Measurements from ENCODE around the gene IRF5.
"Not testable (repeated sequence)": the region's sequence is repeated elsewhere in the genome, so short reads cannot be mapped to it uniquely, and the experiment has no call there.

Gene IRF5

GRCh38 chr7:128940494-128941322 is 3.0 kb downstream of the IRF5 start:
- no peak for DNase-seq

- peak in 1 of 2 experiments; percentile 33 for DNase-seq
Measured at GRCh38 chr7:128941323-128941890, 3.7 kb downstream of the IRF5 start.

- no peak for DNase-seq
Measured at GRCh38 chr7:128941946-128942526, 4.3 kb downstream of the IRF5 start.

GRCh38 chr7:128943251-128943650 is 5.5 kb downstream of the IRF5 start:
- not testable (repeated sequence) for DNase-seq

GRCh38 chr7:128944487-128945236 is 6.9 kb downstream of the IRF5 start:
- DNase-seq, result no peak

GRCh38 chr7:128945668-128946366 is 8.1 kb downstream of the IRF5 start:
- DNase-seq, result no peak

GRCh38 chr7:128946936-128947830 is 9.5 kb downstream of the IRF5 start:
- DNase-seq, result no peak

GRCh38 chr7:128947854-128948253 is 10.1 kb downstream of the IRF5 start:
- DNase-seq, result no peak

- DNase-seq, result no peak
Measured at GRCh38 chr7:128948312-128948973, 10.7 kb downstream of the IRF5 start.

- DNase-seq, result no peak
Measured at GRCh38 chr7:128948976-128949760, 11.4 kb downstream of the IRF5 start.

- DNase-seq, result no peak
Measured at GRCh38 chr7:128951296-128951695, 13.6 kb downstream of the IRF5 start.

GRCh38 chr7:128954150-128954549 is 16.4 kb downstream of the IRF5 start:
- no peak for DNase-seq

- no peak for DNase-seq
Measured at GRCh38 chr7:128954830-128955802, 17.4 kb downstream of the IRF5 start.

GRCh38 chr7:128955981-128956380 is 18.3 kb downstream of the IRF5 start:
- DNase-seq, result no peak

GRCh38 chr7:128959296-128959695 is 21.6 kb downstream of the IRF5 start:
- no peak for DNase-seq

GRCh38 chr7:128961030-128961659 is 23.4 kb downstream of the IRF5 start:
- DNase-seq, result no peak

GRCh38 chr7:128962899-128963298 is 25.2 kb downstream of the IRF5 start:
- no peak for DNase-seq

GRCh38 chr7:128963327-128963757 is 25.6 kb downstream of the IRF5 start:
- DNase-seq, result no peak
